ENCODE results near the gene SFN.

- TF ChIP-seq, protein P1, sequence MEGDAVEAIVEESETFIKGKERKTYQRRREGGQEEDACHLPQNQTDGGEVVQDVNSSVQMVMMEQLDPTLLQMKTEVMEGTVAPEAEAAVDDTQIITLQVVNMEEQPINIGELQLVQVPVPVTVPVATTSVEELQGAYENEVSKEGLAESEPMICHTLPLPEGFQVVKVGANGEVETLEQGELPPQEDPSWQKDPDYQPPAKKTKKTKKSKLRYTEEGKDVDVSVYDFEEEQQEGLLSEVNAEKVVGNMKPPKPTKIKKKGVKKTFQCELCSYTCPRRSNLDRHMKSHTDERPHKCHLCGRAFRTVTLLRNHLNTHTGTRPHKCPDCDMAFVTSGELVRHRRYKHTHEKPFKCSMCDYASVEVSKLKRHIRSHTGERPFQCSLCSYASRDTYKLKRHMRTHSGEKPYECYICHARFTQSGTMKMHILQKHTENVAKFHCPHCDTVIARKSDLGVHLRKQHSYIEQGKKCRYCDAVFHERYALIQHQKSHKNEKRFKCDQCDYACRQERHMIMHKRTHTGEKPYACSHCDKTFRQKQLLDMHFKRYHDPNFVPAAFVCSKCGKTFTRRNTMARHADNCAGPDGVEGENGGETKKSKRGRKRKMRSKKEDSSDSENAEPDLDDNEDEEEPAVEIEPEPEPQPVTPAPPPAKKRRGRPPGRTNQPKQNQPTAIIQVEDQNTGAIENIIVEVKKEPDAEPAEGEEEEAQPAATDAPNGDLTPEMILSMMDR (IDR thresholded peaks at IDR 0.05) = no peak
- no peak for TF ChIP-seq POLR2A (IDR thresholded peaks at IDR 0.05)
Observed at GRCh38 chr1:26855636-26856035, 7.3 kb upstream of the SFN start.
